HG02973 (cell line): ENCODE results near the gene RFPL1.
"Not testable (repeated sequence)": the region's sequence is repeated elsewhere in the genome, so short reads cannot be mapped to it uniquely, and the experiment has no call there.

Source experiments
- ATAC-seq: cut with Tn5 transposase; IDR thresholded peaks from one replicate; pipeline ENCODE4 v1.9.1; 2021; ENCODE audit warnings: moderate library complexity; ENCODE audit not compliant: unreplicated experiment

RFPL1 gene

GRCh38 chr22:29438283-29438682, at the start of gene RFPL1:
Gene RFPL1, plus strand, starts transcription at chr22:29438583.
- not testable (repeated sequence) for ATAC-seq

GRCh38 chr22:29388759-29389090, 49.7 kb upstream of the RFPL1 start:
- no peak for ATAC-seq

DNA sequence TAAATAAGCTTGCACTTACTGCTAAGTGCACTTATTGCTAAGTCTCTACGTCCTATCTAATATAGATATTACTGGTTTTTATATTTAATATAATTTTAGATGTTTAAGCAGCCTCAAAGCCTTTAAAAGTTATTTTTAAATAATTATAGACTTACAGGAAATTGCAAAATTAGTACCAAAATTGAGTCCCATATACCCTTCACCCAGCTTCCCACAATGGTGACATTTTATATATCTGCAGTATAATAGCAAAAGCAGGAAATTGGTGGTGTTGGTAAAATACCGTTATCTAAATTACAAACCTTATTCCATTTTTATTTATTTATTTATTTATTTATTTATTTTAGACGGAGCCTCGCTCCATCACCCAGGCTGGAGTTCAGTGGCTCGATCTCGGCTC, 48.1 kb upstream of the RFPL1 start:
- ATAC-seq: no peak

DNA sequence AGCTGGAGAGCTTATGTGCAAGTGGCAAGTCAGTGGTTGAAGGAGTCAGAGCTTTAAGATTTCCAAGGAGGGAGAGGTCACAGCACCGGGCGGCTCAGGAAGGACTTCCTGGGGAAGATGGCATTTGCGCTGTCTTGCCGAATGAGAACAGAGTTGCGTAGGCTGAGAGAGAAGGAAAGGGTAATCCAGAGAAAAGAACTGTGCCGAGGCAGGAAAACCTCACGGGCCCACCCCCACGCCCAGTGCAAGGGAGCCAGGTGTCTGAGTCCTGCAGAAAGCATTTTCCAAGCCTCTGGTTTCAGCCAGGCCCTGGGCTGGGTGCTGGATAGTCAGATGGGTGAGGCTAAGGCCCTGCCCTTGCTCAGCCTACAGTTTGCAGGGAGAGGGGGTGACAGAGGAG, 46.8 kb upstream of the RFPL1 start:
- no peak for ATAC-seq

GRCh38 chr22:29393019-29393608, 45.3 kb upstream of the RFPL1 start:
- no peak for ATAC-seq

- ATAC-seq: no peak
Observed at GRCh38 chr22:29394931-29395581, 43.3 kb upstream of the RFPL1 start.

DNA sequence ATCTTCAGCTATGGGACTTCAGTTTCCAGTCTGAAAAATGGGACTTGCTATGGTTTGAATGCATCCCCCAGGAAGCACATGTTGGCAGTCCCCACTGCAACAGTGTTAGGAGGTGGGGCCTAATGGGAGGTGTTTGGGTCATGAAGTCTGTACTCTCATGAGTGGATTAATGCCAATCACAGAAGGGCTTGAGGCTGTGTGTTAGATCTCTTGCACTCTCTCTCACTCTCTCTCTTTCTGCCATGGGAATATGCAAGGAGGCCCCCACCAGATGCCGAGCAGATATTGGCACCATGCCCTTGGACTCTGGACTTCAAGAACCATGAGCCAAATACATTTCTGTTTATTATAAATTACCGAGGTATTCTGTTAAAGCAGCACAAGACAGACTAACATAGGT, 42.3 kb upstream of the RFPL1 start:
- ATAC-seq: no peak

- ATAC-seq: no peak
Observed at GRCh38 chr22:29397791-29398190, 40.6 kb upstream of the RFPL1 start.

DNA sequence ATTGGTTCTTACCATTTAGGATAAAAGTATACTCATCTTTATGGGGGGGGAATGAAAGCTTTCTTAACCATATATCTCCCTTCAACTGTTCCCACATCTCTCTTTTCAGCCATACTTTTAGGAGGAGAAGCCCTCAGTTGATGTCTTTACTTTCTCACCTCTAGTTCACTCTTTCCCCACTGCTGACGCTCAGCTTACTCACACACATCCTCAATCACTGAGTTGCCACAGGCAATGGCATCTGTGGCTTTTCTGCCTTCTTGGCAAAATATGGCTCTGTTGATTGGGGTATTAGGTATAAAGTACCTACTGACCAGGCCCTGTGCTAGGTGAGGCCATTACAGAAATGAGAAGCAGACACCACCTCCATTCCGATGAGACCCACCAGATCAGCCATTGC, 37.8 kb upstream of the RFPL1 start:
- no peak for ATAC-seq

GRCh38 chr22:29401538-29401937, 36.8 kb upstream of the RFPL1 start:
- ATAC-seq: not testable (repeated sequence)

DNA sequence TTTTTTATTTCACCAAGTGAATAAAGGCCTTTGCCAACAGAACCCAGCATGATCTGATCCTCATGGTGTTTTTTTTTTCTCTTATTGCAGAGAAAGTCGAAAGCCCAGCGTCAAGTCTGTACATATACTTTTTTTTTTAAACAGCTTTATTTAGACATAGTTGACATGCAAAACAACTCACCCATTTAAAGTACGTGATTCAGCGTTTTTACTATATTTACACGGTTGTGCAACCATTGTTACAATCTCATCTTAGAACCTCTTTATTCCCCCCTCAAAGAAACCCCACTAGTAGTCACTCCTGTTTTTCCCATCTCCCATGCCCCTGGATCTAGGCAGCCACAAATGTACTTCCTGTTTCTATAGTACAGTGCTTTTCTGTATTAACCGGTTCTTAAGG, 29.4 kb upstream of the RFPL1 start:
- ATAC-seq: no peak

DNA sequence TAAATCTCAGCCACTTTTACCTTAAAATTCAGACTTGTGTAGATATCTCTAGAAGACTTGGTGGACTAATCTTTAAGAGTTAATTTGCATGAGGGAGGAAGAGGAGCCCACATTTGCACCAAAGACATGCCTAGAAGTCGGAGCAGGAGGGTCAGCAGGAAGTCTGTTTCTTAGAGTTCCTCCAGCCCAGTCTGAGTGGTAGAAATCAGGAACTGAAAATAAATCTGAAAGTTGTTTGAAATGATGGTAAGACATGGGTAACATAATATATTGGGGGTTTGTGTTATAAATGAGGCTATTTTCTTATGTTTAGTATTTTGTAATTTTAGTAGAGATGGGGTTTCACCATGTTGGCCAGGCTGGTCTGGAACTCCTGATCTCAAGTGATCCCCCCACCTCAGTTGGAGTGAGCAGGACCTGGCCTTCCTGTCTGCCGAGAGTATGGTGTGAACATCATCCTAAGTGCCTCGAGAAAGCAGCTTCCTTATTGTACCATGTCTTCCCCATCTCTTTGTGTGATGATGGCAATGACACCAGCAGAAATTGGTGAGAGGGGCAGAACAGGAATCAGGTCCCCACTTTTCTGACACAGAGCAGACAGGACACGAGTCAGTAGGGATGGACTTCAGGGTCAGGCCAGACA, 26.7 kb upstream of the RFPL1 start:
- ATAC-seq: peak; percentile 47

GRCh38 chr22:29412772-29413171, 25.6 kb upstream of the RFPL1 start:
- not testable (repeated sequence) for ATAC-seq

- not testable (repeated sequence) for ATAC-seq
Observed at GRCh38 chr22:29414951-29415591, 23.3 kb upstream of the RFPL1 start.

- not testable (repeated sequence) for ATAC-seq
Observed at GRCh38 chr22:29418704-29419103, 19.7 kb upstream of the RFPL1 start.

GRCh38 chr22:29426476-29426875, 11.9 kb upstream of the RFPL1 start:
- no peak for ATAC-seq

DNA sequence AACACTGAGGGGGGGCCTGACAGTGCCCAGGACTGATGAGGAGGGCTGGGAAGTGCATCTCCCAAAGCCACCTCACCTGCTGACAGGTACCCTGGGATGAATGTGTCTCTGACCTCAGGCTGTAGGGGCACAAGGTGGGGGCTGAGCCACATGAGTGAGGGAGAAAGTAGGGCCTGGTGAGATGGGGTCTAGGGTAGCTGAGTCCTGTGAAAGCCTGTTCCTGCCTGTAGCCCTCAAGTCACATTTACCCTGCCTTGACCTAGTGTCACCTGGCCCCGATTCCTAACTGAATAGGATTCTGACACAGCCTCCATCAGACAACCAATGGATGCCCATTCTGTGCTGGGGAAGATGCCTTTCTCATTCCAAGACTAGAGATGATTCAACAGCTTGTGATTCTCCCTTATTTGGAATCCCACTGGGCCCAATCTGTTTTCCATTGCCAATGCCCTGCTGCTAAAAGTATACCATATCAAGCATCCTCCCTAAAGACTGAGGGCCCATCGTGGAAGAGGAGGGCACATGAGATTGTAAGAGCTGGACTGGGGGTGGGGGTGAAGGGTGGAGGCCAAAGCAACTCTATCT, 11.1 kb upstream of the RFPL1 start:
- ATAC-seq: no peak

DNA sequence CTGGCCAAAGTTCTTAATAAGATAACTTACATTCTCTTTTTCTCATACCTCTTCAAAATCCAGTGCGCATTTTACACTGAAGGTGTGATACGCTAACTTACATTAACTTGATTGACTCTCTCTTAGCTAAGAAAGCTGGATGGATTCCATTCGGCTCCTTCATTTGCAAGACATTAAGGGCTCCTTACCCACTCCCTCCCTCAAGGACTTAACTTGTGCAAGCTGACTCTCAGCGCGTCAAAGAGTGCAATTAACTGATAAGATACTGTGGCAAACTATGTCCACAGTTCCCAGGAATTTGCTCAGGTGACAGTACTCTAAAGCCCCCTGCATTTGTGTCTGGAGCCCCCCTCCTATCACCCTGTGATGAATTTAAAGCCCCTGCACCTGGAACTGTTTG, 6.4 kb upstream of the RFPL1 start:
- no peak for ATAC-seq

DNA sequence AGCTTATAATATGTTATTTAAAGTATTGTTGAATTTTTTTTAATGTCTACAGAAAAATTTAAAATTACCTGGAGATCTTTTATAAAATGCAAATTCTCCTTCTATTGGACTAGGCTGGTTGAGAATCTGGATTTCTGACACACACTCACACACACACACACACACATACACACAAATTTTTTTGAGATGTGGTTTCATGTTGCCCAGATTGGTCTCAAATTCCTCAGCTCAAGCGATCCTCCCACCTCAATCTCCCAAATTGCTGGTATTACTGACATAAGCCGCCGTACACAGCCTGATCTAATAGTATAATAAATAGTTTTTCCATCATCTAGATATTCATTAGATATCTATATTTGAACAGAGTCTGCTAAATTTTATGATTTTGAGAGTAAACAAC, 4.5 kb upstream of the RFPL1 start:
- no peak for ATAC-seq

GRCh38 chr22:29434288-29434687, 4.1 kb upstream of the RFPL1 start:
- ATAC-seq: no peak

- ATAC-seq: no peak
Observed at GRCh38 chr22:29435236-29436136, 2.9 kb upstream of the RFPL1 start.
